UCSD-AML1 (cell line): ENCODE measurements around the gene PLXNB2.

Experiments
- DNase-seq: peaks from one replicate; lab custom pipeline; 2025; ENCODE audit not compliant: unreplicated experiment; lab: John Stamatoyannopoulos, UW

The PLXNB2 gene

DNA sequence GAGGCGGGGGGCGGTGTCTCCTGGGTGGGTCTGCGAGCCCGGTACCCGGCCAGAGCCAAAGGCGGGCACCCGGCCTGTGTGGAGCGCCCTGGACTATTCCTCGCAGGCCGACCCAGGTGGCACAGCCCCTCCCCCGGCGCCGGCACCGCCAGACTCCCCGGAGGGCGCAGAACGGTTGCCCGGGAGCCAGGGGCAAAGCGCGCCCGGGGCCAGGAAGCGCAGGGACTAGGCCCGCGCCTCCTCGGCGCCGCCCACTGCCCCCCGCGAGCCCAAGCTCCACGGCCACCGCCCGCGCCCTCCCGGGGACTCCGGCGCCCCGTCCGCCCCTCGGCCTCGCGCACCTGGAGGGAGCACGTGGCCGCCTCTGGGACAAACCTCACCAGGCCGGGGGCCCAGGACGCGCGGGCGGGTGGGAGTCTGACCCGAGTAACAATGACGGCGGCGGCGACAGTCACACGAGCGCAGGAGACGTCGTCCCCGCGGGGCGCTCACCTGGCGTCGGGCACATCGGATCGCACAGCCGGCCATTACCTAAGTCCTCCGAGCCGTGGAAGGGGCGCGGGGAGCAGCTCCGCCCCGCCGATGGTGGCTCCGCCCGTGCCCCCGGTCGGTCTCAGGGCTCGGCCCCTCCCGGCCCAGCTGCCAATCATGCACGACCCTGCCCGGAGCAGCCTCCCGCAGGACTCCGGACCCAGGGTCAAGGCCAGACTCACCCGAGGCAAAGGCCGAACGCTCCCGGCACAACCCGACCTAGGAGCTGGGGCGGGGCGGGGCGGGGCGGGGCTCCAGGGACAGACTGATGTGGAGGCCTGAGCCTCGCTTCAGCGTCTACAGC is 7.4 kb downstream of the PLXNB2 start:
- no peak for DNase-seq

DNA sequence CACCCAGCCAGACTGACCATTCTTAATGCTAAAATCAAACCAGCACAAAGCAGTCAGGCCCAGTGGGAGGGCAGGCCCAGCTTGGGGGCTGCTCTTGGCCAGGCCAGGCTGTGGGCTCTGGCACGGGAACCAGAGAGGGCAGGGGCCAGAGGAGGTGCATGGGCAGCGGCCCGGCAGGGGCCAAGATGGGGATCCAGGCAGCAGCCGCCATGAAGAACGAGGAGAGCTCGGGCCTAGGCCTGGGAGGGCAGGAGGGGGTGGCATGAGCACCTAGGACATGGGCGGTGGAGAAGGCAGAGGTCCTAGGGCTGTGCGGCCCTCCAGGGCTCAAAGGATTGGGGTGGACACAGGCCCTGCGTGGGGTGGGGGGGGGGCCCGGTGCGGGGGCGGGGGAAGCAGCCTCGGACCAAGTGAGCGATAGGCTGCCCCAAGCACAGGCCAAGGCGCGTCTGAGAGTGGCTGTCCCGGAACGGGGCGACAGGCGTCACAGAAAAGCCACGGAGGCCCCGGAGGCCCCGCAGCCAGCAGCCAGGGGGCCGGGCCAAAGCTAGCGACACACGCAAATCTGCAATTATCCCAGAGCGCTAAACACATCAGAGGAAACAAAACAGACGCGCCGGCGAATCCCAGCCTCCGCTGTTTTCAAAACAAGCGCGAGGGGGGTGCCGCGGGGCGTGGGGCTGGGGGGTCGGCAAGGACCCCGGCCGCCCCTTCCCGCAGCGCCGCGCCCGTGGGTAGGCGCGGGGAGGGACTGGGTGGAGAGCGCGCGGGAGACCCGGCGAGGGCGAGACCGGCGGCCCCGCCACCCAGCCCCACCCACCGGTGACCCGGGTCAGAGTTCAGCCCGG is 8.3 kb downstream of the PLXNB2 start:
- no peak for DNase-seq

DNA sequence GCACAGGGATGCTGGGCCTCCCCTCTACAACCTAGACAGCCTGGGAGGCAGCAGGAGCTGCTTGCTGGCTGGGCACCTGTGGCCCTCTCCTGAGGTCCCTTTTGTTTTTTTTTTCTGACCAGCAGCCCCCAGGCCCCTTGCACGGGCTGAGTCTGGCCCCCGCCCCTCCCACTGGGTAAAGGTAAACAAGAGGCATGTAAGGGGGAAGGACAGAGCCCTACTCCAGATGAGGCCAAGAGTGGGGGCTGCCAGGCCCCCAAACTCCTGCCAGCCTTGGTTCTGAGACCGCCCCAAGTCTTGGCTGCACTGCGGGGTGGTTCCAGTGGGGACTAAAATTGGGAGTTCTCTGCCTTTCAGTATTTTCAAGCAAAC is 9.2 kb downstream of the PLXNB2 start:
- no peak for DNase-seq

DNA sequence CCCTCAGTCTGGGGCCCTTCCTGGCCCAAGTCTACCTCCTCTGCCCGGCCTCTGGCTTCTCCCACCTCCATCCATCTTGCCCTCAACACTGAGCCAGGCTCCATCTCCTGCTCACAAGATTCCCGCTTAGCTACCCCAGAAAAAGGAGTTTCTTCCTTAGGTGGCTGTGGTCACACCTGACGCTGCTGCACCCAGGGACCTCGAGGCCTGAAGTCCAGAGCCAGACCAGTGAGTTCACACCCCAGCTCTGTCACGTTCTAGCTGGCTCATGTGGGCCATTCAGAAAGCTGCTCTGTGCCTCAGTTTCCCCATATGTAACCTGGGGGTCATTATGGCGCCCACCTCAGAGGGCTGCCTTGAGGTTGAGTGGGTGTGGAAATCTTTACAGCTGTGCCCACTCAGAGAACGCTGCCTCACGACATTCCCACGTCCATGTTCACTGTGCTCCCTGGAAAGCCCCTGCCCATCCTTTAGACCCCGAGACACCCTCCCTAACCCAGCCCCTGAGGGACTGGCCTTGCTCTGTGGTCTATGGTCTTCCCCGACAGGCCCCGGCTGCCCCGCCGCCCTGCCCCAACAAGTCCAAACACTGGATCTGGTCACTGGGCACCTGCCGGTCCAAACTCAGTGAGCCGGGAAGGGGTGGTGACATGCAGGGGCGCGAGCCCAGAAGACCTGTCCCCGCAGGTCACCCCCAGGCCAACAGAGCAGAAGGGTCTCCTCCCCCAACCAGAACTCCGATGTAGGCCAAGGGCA is 9.8 kb downstream of the PLXNB2 start:
- DNase-seq = no peak

DNA sequence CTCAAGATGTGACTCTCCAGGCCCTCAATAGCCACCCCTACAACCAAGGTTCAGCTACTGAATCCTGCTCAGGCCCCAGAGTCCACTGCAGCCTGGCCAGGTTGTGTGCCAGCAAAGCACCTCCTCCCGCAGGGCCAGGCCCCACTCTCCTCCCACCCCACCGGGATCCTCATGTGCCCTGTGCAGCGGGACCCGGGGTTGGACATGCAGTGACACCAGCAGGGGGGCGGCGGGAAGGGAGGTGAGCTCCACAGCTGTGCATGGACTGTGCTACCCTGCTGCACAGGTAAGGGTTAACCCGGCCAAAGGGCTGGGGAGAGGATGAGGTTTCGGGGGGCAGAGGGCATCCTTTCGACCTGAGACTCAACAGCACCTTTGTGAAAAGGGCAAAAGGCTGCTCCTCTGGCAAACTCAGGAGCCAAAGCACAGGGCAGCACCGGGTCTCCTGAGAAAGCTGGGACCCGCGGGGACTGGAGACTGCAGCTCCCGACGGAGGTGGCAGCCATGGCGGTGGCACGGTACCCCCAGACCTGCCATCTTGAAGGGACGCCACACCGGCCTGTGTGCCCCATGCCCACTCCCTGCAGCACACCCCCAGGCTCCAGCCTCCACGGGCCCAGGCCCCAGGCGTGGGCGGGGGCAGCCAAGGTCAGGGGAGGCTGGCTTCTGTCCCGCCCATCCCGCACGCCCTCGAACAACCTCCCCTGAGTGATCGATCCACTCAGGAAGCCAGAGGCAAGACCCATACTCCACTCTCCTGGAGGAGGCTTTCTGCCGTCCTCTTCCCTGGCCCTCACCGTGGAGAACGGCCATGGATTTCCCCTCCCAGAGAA is 10.6 kb downstream of the PLXNB2 start:
- DNase-seq = no peak

DNA sequence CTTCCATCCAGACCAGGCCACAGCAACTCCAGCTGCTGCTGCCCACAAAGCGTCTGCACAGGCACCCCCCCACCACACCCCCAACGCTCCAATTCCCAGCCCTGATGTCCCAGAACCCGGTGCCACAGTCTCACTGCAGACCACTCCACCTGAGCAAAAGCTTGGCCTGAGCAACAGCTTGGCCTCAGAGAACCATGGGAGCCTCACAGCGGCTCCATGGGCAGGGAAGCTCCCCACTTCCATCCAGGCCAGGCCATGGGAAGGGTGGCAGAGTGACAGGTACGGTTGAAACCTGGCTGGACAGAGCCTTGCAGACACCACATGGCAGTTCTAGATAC is 13.2 kb downstream of the PLXNB2 start:
- no peak for DNase-seq

DNA sequence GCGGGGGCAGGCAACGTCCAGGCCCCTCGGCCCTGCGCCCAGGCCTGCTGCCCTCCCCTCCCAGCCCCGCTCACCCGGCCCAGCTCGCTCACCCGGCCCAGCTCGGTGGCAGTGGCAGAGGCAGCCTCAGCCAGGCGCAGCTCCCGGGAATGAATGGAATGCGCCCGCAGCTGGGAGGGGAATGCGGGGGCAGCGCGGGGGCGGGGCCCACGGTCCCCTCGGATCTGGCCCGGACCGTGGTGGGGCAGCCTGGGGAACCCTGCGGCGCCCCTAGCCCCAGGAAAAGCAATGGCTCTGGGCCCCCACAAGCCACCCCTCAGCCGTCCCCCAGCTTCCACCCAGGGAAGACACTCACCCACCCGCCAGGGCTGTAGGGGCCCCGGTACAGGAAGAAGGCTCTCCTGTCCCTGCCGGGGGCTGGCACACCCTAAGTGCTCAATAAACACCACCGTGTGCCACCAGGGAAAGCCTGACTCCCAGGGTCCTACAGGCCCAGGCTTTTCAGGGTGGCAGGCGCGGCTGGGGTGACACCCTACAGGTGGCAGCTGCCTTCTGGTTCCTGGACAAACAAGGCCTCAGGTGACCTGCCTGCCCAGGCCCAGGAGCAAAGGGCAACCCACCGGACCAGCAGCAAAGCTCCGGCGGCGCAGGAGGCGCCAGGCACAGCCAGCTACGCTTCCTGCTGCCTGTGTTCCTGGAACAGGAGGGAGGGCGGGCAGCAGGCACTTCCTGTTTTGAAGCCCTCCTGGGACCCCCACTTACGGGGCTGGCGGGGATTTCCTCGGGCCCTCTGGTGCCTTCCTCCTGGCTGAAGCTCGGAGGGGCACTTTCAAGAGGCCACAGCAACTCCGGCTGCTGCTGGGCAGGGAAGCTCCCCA is 13.8 kb downstream of the PLXNB2 start:
- DNase-seq = peak; percentile 72

DNA sequence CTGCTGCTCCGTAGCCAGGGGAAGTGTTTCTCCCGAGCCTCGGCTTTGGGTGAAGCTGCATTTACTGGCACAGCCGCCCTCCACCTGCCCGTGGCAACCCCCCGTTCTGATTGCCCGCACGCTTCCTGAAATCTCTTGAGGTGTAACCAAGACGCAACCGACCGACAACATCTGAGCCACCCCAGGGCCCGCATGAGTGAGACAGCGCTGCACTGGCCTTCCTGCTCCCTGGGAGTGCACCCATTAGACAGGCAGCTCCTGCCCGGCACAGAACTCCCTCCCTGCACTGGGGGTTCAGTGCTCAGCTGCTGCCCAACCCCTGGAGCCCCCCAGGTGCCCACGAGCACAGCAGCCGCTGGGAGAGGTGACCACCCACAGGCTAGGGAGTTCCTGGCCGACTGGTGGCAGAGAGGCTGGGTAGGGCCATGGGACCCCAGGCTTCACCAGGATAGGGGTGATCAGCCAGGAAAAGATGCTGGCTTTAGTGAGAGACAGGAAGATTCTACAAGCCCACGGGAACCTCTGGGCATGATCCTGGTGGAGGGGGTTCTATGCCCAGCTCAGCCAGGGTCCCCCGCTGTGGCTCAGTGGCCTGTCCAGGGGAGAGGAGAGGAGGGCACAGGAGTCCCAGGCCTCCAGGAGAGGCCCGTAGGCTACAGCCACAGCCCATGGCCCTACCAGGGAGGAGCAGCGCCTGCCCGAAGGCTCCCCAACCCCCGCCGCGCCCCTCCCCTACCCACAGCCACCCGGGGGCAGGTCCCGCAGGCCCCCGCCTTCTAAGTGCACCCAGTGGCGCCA is 14.6 kb downstream of the PLXNB2 start:
- no peak for DNase-seq

DNA sequence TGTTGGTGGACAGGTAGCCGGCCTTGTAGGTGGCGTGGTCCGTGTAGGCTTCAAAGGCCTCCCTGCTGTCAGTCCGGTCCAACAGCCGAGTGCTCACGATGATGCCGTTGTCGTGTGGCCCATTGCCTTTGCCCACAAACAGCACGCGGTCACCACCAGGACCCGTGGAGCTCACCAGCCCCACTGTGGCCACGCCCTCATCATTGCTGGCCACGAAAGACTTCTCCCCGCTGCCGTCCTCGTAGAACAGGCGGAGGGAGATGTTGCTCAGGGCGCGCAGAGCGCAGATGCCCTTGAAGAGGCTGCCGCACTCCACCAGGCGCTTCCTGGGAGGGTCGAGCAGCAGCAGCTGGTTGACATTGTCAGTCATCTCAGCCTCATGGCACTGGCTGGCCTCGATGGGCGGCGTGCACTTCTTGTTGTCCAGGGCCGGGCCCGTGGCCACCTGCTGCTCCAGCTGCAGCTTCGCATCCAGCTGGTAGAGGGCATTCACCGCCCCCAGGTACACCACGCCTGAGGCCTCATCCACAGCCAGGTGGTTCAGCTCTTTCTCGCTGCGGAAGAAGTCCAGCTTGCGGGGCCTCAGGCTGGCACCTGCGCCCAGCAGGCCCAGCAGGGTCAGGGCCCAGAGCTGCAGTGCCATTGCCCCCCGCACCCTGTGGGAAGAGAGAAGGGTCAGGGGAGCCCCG is 17.4 kb downstream of the PLXNB2 start:
- DNase-seq = no peak

DNA sequence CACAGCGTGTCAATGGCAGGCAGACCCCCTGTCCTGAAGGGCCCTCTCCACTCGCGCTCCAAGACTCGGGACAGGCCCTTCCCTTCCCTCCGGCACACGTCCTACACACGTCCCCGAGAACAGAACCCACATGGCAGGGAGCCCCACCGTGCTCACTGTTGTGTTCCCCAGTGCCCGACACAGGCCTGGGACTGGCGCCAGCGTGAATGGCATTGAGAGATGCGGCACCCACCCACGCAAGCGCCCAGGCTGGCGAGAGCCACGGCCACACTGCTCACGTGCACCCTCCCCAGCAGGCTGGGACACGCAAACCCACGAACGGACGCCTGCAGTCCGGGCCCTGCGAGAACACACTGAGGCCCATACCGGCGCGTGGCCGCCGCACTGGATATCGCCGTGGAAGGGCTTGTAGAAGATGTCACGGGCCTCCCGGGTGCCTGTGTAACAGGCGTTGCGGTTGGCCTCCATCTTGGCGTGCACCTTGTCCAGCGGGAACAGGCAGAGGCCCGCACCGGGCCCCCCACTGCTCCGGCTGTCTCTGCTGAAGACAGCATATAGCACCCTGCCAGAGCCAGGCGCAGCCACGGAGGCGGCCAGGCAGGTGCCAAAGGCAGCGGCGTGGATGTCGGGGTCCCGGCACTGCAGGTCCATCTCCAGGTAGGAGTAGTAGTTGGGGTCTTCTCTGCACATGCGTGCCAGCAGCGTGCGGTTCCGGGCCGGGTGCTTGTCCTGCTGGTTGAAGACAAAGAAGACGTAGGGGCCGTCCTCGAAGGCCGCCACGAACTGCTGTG is 18.1 kb downstream of the PLXNB2 start:
- DNase-seq = no peak

DNA sequence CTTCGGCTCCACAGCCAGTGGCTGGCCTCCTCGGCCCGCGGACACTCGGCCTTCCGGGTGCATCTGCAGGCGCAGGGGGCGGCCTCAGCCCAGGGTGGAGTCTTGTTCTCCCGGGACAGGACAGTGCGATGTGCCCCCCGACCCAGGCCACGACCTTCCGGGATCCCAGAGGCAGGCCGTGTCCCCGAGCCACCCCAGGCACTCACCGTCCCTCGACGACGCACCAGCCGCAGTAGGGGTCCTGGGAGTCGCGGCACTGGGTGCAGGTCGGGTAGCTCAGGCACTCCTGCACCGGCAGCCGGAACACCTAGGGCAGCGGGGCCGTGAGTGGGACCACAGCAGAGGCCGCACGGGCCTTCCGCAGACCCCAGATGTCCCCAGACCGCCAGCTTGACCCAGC is 19.7 kb downstream of the PLXNB2 start:
- no peak for DNase-seq

DNA sequence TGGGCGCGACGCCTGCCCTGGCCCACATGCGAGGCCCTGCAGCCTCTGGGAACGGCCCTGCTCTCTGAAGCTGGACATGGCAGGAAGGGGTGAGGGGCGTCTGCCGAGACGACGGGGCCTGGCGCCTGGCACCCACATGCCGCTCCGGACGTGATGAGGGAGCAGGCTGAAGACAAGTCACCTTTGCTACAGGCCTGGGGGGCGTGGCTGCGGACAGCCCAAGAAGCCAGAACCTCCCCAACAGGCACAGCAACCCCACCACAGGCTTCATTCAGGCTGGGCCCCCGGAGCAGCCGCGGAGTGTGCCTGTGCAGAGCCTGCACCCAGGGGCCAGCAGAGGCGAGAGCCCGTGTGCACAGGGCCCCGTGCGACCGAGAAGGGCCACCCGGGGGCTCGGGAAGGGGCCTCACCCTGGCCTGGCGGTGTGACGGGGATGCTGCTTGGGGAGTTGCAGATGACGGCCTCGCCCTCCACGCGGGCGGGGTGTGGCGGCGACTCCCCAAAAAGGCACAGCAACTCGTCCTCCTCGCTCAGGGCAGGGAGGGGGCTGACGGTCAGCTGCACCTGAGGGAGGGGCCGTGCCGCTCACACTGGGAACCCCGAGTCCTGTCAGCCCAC is 20.6 kb downstream of the PLXNB2 start:
- DNase-seq = no peak

DNA sequence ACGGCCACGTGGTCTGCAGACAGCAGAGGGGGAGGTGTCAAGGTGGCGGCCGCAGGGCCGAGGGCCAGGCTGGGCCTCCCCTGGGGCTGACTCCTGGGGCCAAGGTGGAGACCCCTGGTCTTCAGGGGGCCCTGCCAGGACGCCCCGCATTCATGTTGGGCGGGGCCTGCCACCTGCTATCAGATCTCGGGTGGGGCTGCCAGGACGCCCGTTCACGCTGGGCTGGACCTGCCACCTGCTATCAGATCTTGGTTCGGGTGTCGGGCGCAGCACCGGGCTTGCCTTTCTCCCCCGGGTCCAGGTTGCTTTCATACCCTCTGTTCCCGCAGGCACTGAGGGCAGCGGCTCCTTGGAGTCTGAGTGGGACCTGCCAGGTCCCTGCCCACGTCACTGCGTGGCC is 21.2 kb downstream of the PLXNB2 start:
- DNase-seq = no peak

DNA sequence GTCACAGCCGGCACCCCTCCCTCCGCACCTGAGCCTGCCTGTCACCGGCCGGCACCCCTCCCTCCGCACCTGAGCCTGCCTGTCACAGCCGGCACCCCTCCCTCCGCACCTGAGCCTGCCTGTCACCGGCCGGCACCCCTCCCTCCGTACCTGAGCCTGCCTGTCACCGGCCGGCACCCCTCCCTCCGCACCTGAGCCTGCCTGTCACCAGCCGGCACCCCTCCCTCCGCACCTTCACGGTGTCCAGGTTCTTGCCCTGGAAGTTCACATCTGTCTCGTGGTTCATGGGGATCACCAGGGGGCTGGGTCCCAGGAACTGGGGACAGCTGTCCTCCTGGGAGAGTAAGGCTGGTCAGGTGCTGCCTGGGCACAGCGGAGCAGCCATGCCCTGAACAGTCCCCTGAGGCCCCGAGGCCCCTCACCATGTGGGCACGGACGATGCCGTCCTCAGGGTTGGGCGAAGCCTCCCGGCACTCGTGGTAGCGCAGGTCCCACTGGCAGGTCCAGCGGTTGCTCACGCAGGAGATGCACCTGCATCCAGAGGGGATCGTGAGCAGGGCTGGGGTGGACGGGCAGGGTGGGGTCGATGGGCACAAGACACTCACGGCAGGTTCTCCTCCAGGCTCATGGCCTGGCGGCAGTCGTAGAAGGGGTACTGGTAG is 21.7 kb downstream of the PLXNB2 start:
- no peak for DNase-seq

DNA sequence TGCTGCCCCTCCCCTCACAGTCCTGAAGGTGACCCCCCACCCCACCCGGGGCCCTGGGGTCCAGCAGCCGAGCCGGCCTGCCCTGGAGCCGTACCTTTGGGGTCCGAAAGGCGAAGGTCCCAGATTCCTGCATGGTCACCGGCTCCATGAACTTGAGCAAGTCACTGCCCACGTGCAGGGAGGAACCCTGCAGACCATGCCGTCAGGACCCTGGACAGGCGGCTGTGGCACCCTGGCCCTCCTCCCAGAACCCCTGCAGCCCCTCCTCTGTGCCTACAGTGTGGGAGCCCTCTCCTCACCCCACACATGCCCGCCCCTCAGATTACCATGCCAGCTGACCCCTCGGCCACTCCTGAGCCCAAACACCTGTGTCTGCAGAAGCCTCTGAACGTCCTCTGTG is 23.0 kb downstream of the PLXNB2 start:
- no peak for DNase-seq

DNA sequence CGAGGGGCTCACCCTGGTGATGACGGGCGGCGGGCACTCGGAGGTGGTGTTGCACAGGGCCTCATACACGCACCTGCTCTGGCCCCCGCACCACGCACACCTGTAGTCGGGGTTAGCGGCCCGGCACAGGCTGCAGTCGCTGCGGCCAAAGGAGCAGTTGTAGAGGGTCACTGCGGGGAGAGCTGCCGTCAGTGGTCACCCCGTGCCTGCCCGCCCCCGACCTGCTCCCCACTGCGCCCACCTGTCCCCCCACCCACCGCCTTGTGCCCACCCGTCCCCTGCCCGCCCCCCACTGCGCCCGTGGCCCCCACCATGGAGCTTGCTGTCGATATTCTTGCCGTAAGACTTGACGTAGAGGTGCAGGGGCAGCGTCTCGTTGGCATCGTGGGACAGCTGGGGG is 23.6 kb downstream of the PLXNB2 start:
- DNase-seq = no peak
